ENCODE results near the gene MATN1.

DNA sequence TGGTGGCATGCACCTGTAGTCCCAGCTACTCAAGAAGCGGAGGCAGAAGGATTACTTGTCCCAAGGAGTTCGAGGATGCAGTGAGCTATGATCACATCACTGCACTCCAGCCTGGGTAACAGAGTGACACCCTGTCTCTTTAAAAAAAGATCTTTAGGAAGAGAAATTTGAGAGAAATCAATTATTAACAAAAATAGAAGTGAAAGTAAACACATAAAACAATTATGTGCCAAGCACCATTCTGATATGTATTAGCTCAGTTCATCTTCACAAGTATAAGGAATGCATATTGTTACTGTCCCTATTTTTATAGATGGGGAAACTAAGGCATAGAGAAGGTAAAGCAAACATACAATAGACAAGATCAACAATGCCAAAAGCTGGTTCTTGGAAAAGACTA, 48.1 kb downstream of the MATN1 start:
- TF ChIP-seq, protein P1, sequence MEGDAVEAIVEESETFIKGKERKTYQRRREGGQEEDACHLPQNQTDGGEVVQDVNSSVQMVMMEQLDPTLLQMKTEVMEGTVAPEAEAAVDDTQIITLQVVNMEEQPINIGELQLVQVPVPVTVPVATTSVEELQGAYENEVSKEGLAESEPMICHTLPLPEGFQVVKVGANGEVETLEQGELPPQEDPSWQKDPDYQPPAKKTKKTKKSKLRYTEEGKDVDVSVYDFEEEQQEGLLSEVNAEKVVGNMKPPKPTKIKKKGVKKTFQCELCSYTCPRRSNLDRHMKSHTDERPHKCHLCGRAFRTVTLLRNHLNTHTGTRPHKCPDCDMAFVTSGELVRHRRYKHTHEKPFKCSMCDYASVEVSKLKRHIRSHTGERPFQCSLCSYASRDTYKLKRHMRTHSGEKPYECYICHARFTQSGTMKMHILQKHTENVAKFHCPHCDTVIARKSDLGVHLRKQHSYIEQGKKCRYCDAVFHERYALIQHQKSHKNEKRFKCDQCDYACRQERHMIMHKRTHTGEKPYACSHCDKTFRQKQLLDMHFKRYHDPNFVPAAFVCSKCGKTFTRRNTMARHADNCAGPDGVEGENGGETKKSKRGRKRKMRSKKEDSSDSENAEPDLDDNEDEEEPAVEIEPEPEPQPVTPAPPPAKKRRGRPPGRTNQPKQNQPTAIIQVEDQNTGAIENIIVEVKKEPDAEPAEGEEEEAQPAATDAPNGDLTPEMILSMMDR (IDR thresholded peaks at IDR 0.05; ENCODE audit: low read length), result no peak
- TF ChIP-seq EZH2 (IDR thresholded peaks at IDR 0.05; ENCODE audit: borderline replicate concordance, low read length), result no peak
